ENCODE data around the gene QRFPR.
A peak's percentile ranks its signal among the peaks of the same experiment; 100 is the strongest.
"Not testable (repeated sequence)": the region's sequence is repeated elsewhere in the genome, so short reads cannot be mapped to it uniquely, and the experiment has no call there.

Gene QRFPR

GRCh38 chr4:121380776-121381462 is at the start of gene QRFPR:
QRFPR (minus strand) TSS chr4:121381018; CDS start chr4:121380647, 371 bp downstream.
- no peak for DNase-seq

- DNase-seq: no peak
Measured at GRCh38 chr4:121428721-121429120, 47.9 kb upstream of the QRFPR start.

- DNase-seq: no peak
Measured at GRCh38 chr4:121421594-121421993, 40.8 kb upstream of the QRFPR start.

- DNase-seq: no peak
Measured at GRCh38 chr4:121411151-121411744, 30.4 kb upstream of the QRFPR start.

GRCh38 chr4:121408567-121408966 is 27.7 kb upstream of the QRFPR start:
- DNase-seq: not testable (repeated sequence)

- no peak for DNase-seq
Measured at GRCh38 chr4:121400632-121401031, 19.8 kb upstream of the QRFPR start.

- DNase-seq: no peak
Measured at GRCh38 chr4:121397941-121398601, 17.3 kb upstream of the QRFPR start.

- DNase-seq: no peak
Measured at GRCh38 chr4:121397434-121397833, 16.6 kb upstream of the QRFPR start.

- no peak for DNase-seq
Measured at GRCh38 chr4:121392426-121393086, 11.7 kb upstream of the QRFPR start.

- no peak for DNase-seq
Measured at GRCh38 chr4:121390335-121390734, 9.5 kb upstream of the QRFPR start.

- DNase-seq: no peak
Measured at GRCh38 chr4:121379276-121379675, 1.5 kb downstream of the QRFPR start.

- no peak for DNase-seq
Measured at GRCh38 chr4:121377076-121377475, 3.7 kb downstream of the QRFPR start.

GRCh38 chr4:121376556-121376955 is 4.3 kb downstream of the QRFPR start:
- DNase-seq: no peak

GRCh38 chr4:121376097-121376496 is 4.7 kb downstream of the QRFPR start:
- DNase-seq: no peak

- no peak for DNase-seq
Measured at GRCh38 chr4:121375262-121375661, 5.6 kb downstream of the QRFPR start.

- DNase-seq: no peak
Measured at GRCh38 chr4:121373841-121374240, 7.0 kb downstream of the QRFPR start.

- DNase-seq: peak; percentile 5
Measured at GRCh38 chr4:121370729-121371325, 10.0 kb downstream of the QRFPR start.

GRCh38 chr4:121360495-121360894 is 20.3 kb downstream of the QRFPR start:
- DNase-seq: no peak

GRCh38 chr4:121358473-121358872 is 22.3 kb downstream of the QRFPR start:
- DNase-seq: no peak

- no peak for DNase-seq
Measured at GRCh38 chr4:121353213-121353612, 27.6 kb downstream of the QRFPR start.

GRCh38 chr4:121344098-121344497 is 36.7 kb downstream of the QRFPR start:
- no peak for DNase-seq

- no peak for DNase-seq
Measured at GRCh38 chr4:121340247-121340646, 40.6 kb downstream of the QRFPR start.

GRCh38 chr4:121339824-121340223 is 41.0 kb downstream of the QRFPR start:
- DNase-seq: no peak
